GM12873 (cell line): ENCODE measurements around the gene TRIM47.

Source experiments
- CTCF ChIP-seq: IDR thresholded peaks from 2 replicates; pipeline ENCODE4 v1.5.1; 2012; ENCODE audit warnings: low read depth, mild to moderate bottlenecking, moderate library complexity, low read length, control low read depth; ENCODE audit not compliant: insufficient read depth; ENCODE audit errors: missing control alignments

Gene TRIM47

GRCh38 chr17:75922173-75922961 lies 44.0 kb upstream of the TRIM47 start:
- TF ChIP-seq CTCF = no peak

GRCh38 chr17:75921596-75921995 lies 43.2 kb upstream of the TRIM47 start:
- no peak for TF ChIP-seq CTCF

- TF ChIP-seq CTCF = no peak
These were observed 41.7 kb upstream of the TRIM47 start for GRCh38 chr17:75920045-75920560.

- no peak for TF ChIP-seq CTCF
These were observed 41.2 kb upstream of the TRIM47 start for GRCh38 chr17:75919611-75920010.

GRCh38 chr17:75917917-75918445 lies 39.6 kb upstream of the TRIM47 start:
- no peak for TF ChIP-seq CTCF

GRCh38 chr17:75917141-75917916 lies 38.9 kb upstream of the TRIM47 start:
- TF ChIP-seq CTCF = no peak

GRCh38 chr17:75915268-75915667 lies 36.9 kb upstream of the TRIM47 start:
- no peak for TF ChIP-seq CTCF
